ENCODE data around the gene FYB2. TPM values are rescaled to one million over a fixed set of nuclear protein-coding genes. Genes with fewer than 3 reads are reported as not detected.

FYB2 gene
- total RNA-seq, 1 experiment from 2014 or later = not detected

- BruUV-seq (replicated peaks) = no TSS peak
- ChIA-PET CTCF (interaction anchor here (4.0 kb wide), 1 partner anchor 65 kb away, joined by 24 read pairs; no protein-coding TSS in a partner anchor), POLR2A (no interaction called here)
- H3K4me3 Mint-ChIP-seq (ENCODE audit: unreplicated experiment) = no peak overlapping the region
- no peaks in the 10 kb centered on the region for H3K36me3 Mint-ChIP-seq (ENCODE audit: insufficient read depth, unreplicated experiment)
- peaks cover 15% of the 10 kb centered on the region for H3K27me3 Mint-ChIP-seq (ENCODE audit: insufficient read depth, unreplicated experiment)
- H3K27ac Mint-ChIP-seq (ENCODE audit: low read depth, unreplicated experiment) = no peak overlapping the region
- no peaks in the 10 kb centered on the region for H3K4me1 Mint-ChIP-seq (ENCODE audit: insufficient read depth, unreplicated experiment)
- H3K9me3 Mint-ChIP-seq (ENCODE audit: unreplicated experiment) = no peaks in the 10 kb centered on the region
- intact Hi-C loops (cut with micrococcal nuclease) = loop anchor here (5.0 kb wide), 1 partner anchor 46 kb away; no protein-coding TSS in a partner anchor
- no peak for TF ChIP-seq CTCF (IDR thresholded peaks at IDR 0.05; ENCODE audit: unreplicated experiment)
- no peak for DNase-seq (ENCODE audit: unreplicated experiment)
Observed at GRCh38 chr1:56755911-56756310, 63.3 kb downstream of the FYB2 start.

- H3K4me1 Mint-ChIP-seq (ENCODE audit: insufficient read depth, unreplicated experiment) = no peaks in the 10 kb centered on the region
- H3K4me3 Mint-ChIP-seq (ENCODE audit: unreplicated experiment) = no peak overlapping the region
- no peaks in the 10 kb centered on the region for H3K36me3 Mint-ChIP-seq (ENCODE audit: insufficient read depth, unreplicated experiment)
- no TSS peak for BruUV-seq (replicated peaks)
- no peaks in the 10 kb centered on the region for H3K9me3 Mint-ChIP-seq (ENCODE audit: unreplicated experiment)
- no peak for TF ChIP-seq CTCF (IDR thresholded peaks at IDR 0.05; ENCODE audit: unreplicated experiment)
- H3K27ac Mint-ChIP-seq (ENCODE audit: low read depth, unreplicated experiment) = no peak overlapping the region
- ChIA-PET POLR2A (no interaction called here), CTCF (interaction anchor here (0.6 to 4.0 kb wide), 5 partner anchors 13 to 1741 kb away, joined by 3 to 24 read pairs (median 6); no protein-coding TSS in a partner anchor)
- intact Hi-C loops (cut with micrococcal nuclease) = loop anchor here (5.0 kb wide), 1 partner anchor 47 kb away; no protein-coding TSS in a partner anchor
- no peak for DNase-seq (ENCODE audit: unreplicated experiment)
- H3K27me3 Mint-ChIP-seq (ENCODE audit: insufficient read depth, unreplicated experiment) = peaks cover 15% of the 10 kb centered on the region
Observed at GRCh38 chr1:56754708-56755479, 64.3 kb downstream of the FYB2 start.

GRCh38 chr1:56745231-56745630 lies 74.0 kb downstream of the FYB2 start:
- H3K9me3 Mint-ChIP-seq (ENCODE audit: unreplicated experiment) = no peaks in the 10 kb centered on the region
- no peak overlapping the region for H3K4me3 Mint-ChIP-seq (ENCODE audit: unreplicated experiment)
- no peak for DNase-seq (ENCODE audit: unreplicated experiment)
- H3K4me1 Mint-ChIP-seq (ENCODE audit: insufficient read depth, unreplicated experiment) = no peaks in the 10 kb centered on the region
- TF ChIP-seq CTCF (IDR thresholded peaks at IDR 0.05; ENCODE audit: unreplicated experiment) = no peak
- POLR2A ChIA-PET = no interaction called here
- H3K36me3 Mint-ChIP-seq (ENCODE audit: insufficient read depth, unreplicated experiment) = no peaks in the 10 kb centered on the region
- intact Hi-C loops (cut with micrococcal nuclease) = no loop called here
- no TSS peak for BruUV-seq (replicated peaks)
- no peak overlapping the region for H3K27ac Mint-ChIP-seq (ENCODE audit: low read depth, unreplicated experiment)
- CTCF ChIA-PET = no interaction called here
- peaks cover 16% of the 10 kb centered on the region for H3K27me3 Mint-ChIP-seq (ENCODE audit: insufficient read depth, unreplicated experiment)

GRCh38 chr1:56728964-56729363 lies 90.2 kb downstream of the FYB2 start:
- TF ChIP-seq CTCF (IDR thresholded peaks at IDR 0.05; ENCODE audit: unreplicated experiment) = no peak
- H3K27ac Mint-ChIP-seq (ENCODE audit: low read depth, unreplicated experiment) = no peak overlapping the region
- no peaks in the 10 kb centered on the region for H3K4me1 Mint-ChIP-seq (ENCODE audit: insufficient read depth, unreplicated experiment)
- no peak for DNase-seq (ENCODE audit: unreplicated experiment)
- intact Hi-C loops (cut with micrococcal nuclease) = no loop called here
- BruUV-seq (replicated peaks) = no TSS peak
- CTCF ChIA-PET = interaction anchor here (0.8 kb wide), 1 partner anchor 27 kb away, joined by 5 read pairs; no protein-coding TSS in a partner anchor
- H3K4me3 Mint-ChIP-seq (ENCODE audit: unreplicated experiment) = no peak overlapping the region
- POLR2A ChIA-PET = no interaction called here
- peaks cover 1% of the 10 kb centered on the region for H3K9me3 Mint-ChIP-seq (ENCODE audit: unreplicated experiment)
- H3K36me3 Mint-ChIP-seq (ENCODE audit: insufficient read depth, unreplicated experiment) = no peaks in the 10 kb centered on the region
- peaks cover 40% of the 10 kb centered on the region for H3K27me3 Mint-ChIP-seq (ENCODE audit: insufficient read depth, unreplicated experiment)

All from MCF 10A (cell line).